Activated naive CD8-positive, alpha-beta T cell treated with anti-CD3 and anti-CD28 coated beads, Interleukin-2, amount 50 U/mL, for 24 hours (primary cell): ENCODE results near the gene ST6GALNAC3.

Experiments
- ATAC-seq: fragments of 150-1000 bp; cut with Tn5 transposase; one replicate; pipeline ENCODE4 v1.10.0; 2021
- DNase-seq: peaks from one replicate; pipeline ENCODE4 v3.0.0; 2021
- H3K27ac Mint-ChIP-seq: one replicate; pipeline ENCODE4 v1.8.0; 2021; ENCODE audit warnings: mild to moderate bottlenecking, mixed read lengths
- H3K27me3 Mint-ChIP-seq: one replicate; pipeline ENCODE4 v1.8.0; 2021; ENCODE audit warnings: mixed read lengths
- H3K36me3 Mint-ChIP-seq: one replicate; pipeline ENCODE4 v1.8.0; 2021; ENCODE audit warnings: low read depth, mixed read lengths
- H3K4me1 Mint-ChIP-seq: one replicate; pipeline ENCODE4 v1.8.0; 2021; ENCODE audit warnings: mixed read lengths
- H3K4me3 Mint-ChIP-seq: one replicate; pipeline ENCODE4 v1.8.0; 2021; ENCODE audit warnings: mild to moderate bottlenecking, moderate library complexity, mixed read lengths
- H3K9me3 Mint-ChIP-seq: one replicate; pipeline ENCODE4 v1.8.0; 2021; ENCODE audit warnings: mixed read lengths

Gene ST6GALNAC3

DNA sequence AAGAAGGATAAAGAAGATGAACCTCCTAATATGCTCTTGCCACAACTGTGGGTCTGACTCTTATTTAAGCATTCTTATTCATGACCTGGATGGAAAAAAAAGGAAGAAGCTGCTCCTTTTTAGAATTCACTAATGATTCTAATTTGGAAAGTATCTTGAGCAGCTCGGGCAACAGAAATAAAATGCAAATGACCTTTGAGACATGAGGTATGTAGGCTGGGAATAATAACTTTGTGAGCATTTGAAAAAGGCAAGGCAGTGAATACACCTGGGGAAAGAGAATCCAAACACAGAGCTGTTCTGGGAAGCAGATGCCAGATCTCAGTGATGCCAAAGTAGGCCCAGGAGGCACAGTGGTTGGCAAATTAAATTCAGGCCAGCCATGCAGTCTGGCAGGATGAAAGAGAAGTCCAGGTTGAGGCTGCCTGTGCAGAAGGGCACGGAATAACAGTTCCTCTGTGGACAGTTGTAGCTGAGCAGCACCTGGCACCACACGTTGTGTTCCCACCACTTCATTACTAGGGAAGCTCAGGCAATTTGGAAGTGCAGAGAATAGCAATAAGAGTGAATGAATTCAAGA is 471.9 kb downstream of the ST6GALNAC3 start:
- H3K27ac Mint-ChIP-seq: no peak overlapping the region
- H3K4me3 Mint-ChIP-seq: no peak overlapping the region
- H3K9me3 Mint-ChIP-seq: no peaks in the 10 kb centered on the region
- no peaks in the 10 kb centered on the region for H3K27me3 Mint-ChIP-seq
- ATAC-seq (no peak), DNase-seq (no peak)
- no peaks in the 10 kb centered on the region for H3K36me3 Mint-ChIP-seq
- H3K4me1 Mint-ChIP-seq: no peaks in the 10 kb centered on the region

DNA sequence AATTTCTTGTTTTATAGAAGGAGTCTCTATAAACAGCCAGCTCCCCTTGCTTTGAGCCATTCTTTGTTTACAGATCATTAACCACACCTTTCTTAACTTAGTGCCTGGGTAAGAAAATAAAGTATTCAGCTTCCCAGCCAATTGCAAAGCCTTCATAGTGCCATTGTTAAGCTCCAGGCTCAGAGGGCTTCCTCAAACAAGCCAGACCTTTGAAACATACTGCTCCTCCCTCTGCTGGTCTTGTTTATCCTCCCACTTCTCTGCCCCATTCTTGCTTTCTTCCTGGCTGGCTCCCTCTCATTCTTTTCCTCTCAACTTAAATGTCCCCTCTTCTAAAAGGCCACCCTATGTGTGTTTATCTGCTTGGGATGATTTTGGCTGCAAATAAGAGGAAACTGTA is 473.4 kb downstream of the ST6GALNAC3 start:
- Mint-ChIP-seq H3K4me1 (no peaks in the 10 kb centered on the region), H3K36me3 (no peaks in the 10 kb centered on the region), H3K4me3 (no peak overlapping the region), H3K27me3 (no peaks in the 10 kb centered on the region), H3K9me3 (no peaks in the 10 kb centered on the region), H3K27ac (no peak overlapping the region)
- ATAC-seq: no peak
- DNase-seq: no peak

DNA sequence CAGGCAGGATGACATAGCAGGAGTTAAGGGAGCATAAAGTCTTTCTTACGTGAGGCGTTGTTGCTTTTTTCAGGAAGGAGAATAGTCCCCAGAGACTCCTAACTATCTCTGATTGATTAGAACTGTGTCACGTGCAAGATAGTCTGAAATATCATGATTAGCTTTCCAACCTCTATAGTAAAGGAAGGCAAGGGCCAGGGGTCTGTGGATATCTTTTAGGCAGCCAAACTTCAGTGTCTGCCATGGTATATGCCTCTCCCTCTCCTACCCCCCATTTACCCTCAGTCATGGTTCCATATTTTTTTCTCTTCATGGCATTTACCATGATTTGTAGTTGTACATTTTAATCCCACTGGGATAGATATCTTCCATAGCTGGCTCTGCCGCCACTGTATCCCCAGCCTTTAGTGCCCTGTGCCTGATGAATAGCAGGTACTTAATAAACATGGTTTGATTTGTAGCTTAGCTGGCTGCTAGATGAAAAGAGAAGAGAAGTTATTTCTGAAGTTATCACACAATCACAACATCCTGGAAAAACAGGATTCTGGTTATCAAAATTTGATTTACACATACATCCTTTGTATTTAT is 474.1 kb downstream of the ST6GALNAC3 start:
- no peak overlapping the region for H3K27ac Mint-ChIP-seq
- no peaks in the 10 kb centered on the region for H3K4me1 Mint-ChIP-seq
- H3K36me3 Mint-ChIP-seq: no peaks in the 10 kb centered on the region
- DNase-seq: no peak
- H3K4me3 Mint-ChIP-seq: no peak overlapping the region
- no peaks in the 10 kb centered on the region for H3K27me3 Mint-ChIP-seq
- H3K9me3 Mint-ChIP-seq: no peaks in the 10 kb centered on the region
- no peak for ATAC-seq

DNA sequence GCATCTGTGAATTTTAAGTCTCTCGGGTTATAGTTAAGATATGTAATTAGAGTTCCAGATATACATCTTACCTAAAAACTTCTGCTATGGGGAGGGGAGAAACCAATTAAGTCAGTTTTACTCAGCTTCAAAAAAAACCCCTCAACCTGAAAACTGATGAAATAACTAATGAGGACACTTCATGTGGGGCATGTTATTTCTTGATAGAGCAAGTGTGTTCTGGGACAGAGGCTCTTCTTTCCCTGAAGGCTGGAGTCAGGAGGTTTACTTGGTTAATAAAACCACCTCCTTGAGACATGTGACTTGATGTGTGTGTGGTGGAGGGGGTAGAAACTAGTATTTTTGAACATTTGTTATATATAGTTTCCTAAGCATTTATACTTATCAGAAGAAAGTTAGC is 479.7 kb downstream of the ST6GALNAC3 start:
- Mint-ChIP-seq H3K27me3 (no peaks in the 10 kb centered on the region), H3K9me3 (no peaks in the 10 kb centered on the region), H3K36me3 (no peaks in the 10 kb centered on the region), H3K27ac (no peak overlapping the region), H3K4me3 (no peak overlapping the region), H3K4me1 (no peaks in the 10 kb centered on the region)
- DNase-seq (no peak), ATAC-seq (no peak)

DNA sequence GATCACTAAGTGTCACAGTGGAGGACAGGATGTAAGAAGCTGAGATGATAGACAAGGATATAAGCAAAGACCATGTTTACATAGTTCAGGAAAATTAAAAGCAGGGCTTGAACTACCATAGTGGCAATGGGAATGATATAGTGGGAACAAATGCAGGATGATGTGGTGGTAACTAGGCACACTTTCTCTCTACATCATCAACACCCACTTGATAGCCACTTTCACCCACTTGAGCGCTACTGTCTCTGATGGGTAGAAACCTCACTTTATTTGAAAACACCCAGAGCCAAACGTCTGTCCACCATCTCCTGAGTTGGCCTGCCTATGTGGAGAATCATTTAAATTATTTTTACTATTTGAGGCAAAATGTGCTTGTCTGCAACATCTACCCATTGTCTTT is 487.7 kb downstream of the ST6GALNAC3 start:
- no peaks in the 10 kb centered on the region for H3K36me3 Mint-ChIP-seq
- no peak for ATAC-seq
- H3K27me3 Mint-ChIP-seq: peaks cover 2% of the 10 kb centered on the region
- no peak overlapping the region for H3K27ac Mint-ChIP-seq
- no peak for DNase-seq
- H3K4me3 Mint-ChIP-seq: no peak overlapping the region
- no peaks in the 10 kb centered on the region for H3K4me1 Mint-ChIP-seq
- H3K9me3 Mint-ChIP-seq: no peaks in the 10 kb centered on the region

DNA sequence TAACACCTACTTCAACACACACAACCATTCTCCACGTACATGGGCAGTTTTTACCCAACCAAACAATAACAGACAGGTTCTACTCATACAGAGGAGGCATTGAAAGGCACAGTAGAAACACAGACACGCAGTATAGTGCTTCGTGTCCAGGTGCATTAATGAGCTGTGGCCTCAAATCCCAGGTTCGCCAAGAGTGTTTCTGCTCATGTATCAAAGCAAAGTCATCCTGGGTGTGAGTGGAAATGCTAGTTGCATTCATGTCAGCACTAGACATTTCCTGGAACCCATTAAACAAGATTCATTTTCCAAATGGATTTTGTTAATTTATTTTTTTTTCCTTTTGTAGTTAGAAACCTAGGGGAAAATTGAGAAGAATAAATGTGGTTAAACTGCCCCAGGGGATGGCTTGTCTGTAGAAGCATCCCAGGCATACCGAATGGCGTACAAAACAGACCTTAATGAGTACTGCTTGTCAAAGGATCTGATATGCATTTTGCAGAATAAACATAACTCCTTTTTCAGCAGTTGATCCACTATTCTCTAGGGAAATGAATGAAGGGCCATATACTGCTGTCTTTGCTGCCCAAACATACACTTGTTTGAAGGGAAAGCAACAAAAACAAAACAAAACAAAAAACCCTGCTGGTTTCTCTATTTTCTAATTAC is 494.2 kb downstream of the ST6GALNAC3 start:
- DNase-seq (no peak), ATAC-seq (no peak)

DNA sequence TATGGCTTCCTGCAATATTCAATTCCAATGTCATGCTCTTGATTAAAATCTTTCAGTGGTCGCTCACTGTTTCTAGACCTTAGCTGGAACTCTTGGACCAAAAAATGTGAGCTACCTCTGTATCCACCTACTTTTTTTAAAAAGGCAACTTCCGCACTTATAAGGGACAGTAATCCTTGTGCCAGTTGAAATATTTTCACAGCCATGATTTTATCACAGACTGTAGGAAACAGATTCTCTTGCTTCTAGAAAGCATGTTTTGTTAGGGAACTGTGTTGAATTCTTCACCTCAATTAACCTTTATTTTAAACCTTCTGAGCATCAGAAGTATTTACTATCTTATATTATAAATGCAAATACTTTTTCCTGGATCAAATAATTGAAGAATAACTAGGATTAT is 496.7 kb downstream of the ST6GALNAC3 start:
- H3K4me1 Mint-ChIP-seq: no peaks in the 10 kb centered on the region
- peaks cover 2% of the 10 kb centered on the region for H3K27me3 Mint-ChIP-seq
- H3K4me3 Mint-ChIP-seq: no peak overlapping the region
- no peaks in the 10 kb centered on the region for H3K36me3 Mint-ChIP-seq
- ATAC-seq: no peak
- H3K9me3 Mint-ChIP-seq: no peaks in the 10 kb centered on the region
- no peak for DNase-seq
- no peak overlapping the region for H3K27ac Mint-ChIP-seq

More for the DNA sequence above, 494.2 kb downstream of the ST6GALNAC3 start:
- Mint-ChIP-seq H3K4me1 (no peaks in the 10 kb centered on the region), H3K36me3 (no peaks in the 10 kb centered on the region), H3K4me3 (no peak overlapping the region), H3K27ac (no peak overlapping the region), H3K27me3 (peaks cover 2% of the 10 kb centered on the region), H3K9me3 (no peaks in the 10 kb centered on the region)

DNA sequence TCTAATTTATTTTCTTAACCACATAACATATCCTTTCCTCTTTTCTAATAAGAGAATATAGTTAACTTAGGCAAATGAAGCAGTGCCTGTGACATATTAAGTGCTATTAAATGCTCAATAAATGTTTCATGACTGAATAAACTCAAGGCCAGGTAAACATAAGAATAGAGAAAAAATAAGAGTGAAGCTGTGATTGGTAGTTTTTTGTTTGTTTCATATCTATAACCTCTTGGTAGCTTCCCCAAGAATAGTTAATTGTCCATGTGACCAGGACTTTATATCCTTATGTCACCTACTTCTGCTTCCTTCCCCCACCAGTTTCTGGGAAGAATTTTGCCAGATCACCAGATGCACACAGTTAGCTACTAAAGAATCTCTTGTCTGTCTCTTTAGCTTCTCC is 497.7 kb downstream of the ST6GALNAC3 start:
- DNase-seq (no peak), ATAC-seq (no peak)
- Mint-ChIP-seq H3K36me3 (no peaks in the 10 kb centered on the region), H3K9me3 (no peaks in the 10 kb centered on the region), H3K4me1 (no peaks in the 10 kb centered on the region), H3K4me3 (no peak overlapping the region), H3K27ac (no peak overlapping the region), H3K27me3 (no peaks in the 10 kb centered on the region)

DNA sequence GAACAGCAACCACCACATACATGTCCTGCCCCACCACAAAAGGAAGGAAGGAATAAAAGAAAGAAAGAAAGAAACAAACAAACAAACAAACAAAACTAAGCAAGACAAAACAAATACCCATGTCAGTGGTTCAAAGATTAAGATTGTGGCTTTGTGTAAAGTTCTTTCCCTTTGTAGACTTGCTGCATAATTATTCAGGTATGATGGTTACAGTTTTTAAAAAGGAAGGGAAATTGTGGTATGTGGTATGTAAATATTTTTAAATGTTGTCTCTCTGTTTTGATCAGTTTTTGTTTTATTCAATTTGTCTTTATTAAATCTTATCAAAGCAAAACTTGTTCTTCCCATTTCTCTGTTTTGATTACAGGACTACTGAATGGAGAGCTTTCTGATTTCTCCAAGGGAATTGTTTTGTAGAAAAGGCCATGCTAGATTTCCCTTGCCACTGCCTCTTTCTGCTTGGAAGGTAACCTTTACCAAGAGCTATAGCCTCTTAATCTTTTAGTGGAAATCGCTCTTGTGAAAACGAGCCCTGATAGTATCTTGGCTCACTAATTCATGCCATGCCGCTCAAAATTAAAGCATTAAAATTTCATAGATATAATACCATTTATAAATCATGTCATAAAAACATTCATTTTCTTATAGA is 502.5 kb downstream of the ST6GALNAC3 start:
- Mint-ChIP-seq H3K4me1 (no peaks in the 10 kb centered on the region), H3K27ac (no peak overlapping the region), H3K27me3 (no peaks in the 10 kb centered on the region), H3K4me3 (no peak overlapping the region), H3K36me3 (no peaks in the 10 kb centered on the region), H3K9me3 (no peaks in the 10 kb centered on the region)
- no peak for DNase-seq
- ATAC-seq: no peak

DNA sequence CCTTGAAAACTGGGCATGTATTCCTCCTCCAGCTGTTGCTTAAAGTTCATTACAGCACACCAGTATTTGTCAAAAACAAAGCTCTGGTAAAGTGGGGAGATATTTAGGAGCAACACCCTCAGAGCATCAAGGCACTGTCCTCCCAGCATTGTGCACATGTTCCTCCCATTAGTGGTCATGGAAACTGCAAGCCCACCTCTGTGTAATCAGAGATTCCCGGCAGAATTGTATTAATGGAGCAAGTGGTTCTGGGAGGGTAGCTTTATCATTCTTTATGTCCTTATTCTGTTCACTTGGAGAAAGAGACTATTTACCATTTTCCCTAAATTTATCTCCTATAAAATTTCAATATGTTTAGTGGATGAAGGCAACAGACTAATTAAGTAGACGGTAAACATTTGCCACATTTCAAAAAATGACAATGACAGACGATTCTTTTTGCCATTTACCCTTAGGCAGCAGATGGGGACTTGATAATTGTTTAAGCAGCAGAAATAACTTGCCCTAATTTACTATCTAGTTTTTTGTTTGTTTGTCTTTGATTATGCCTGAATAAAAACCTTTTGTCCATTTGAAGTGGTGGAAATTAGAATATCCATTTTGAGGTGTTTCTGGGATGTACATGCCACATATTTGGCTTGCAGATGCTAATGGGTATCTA is 503.1 kb downstream of the ST6GALNAC3 start:
- no peak overlapping the region for H3K4me3 Mint-ChIP-seq
- DNase-seq (no peak), ATAC-seq (no peak)
- no peaks in the 10 kb centered on the region for H3K36me3 Mint-ChIP-seq
- no peaks in the 10 kb centered on the region for H3K27me3 Mint-ChIP-seq
- H3K27ac Mint-ChIP-seq: no peak overlapping the region
- H3K4me1 Mint-ChIP-seq: no peaks in the 10 kb centered on the region
- no peaks in the 10 kb centered on the region for H3K9me3 Mint-ChIP-seq

DNA sequence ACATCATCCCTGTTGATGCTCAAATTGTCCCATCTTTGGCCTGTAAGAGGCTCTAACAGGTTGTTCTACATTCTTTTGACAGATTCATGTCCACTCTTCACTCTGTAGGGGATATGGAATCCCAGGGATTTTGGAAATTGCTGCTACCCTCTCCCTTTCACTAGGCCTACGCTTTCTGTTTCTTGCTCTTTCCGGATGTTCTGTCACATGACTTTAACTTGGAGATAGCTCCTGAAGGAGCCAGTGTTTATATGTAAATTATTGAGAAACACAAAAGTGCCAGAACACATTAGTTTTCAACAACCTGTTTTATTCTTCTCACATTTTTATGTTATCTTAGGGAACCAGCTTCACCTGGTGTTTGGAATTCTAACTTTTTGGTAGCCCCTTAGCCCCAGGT is 505.7 kb downstream of the ST6GALNAC3 start:
- no peak for DNase-seq
- no peak overlapping the region for H3K4me3 Mint-ChIP-seq
- H3K9me3 Mint-ChIP-seq: no peaks in the 10 kb centered on the region
- H3K4me1 Mint-ChIP-seq: no peaks in the 10 kb centered on the region
- H3K27ac Mint-ChIP-seq: no peak overlapping the region
- H3K36me3 Mint-ChIP-seq: no peaks in the 10 kb centered on the region
- ATAC-seq: no peak
- no peaks in the 10 kb centered on the region for H3K27me3 Mint-ChIP-seq

DNA sequence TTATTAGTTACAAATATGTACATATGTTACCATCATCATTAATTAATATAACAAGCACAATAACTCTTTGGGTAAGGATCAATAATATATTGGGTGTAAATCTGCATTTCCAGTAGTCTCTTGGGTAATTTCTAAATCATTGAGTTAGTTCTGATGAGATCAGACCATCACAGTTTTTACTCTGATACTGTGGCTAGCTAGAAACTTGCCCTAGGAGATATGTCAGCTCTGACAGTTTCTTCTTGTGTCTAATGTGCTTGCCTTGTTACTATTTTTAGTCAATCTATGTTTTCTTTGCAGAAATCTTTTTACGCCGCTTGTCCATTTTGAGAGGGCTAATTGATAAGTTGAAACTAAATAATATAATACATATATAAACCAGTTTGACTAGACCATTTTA is 507.2 kb downstream of the ST6GALNAC3 start:
- DNase-seq: no peak
- Mint-ChIP-seq H3K4me1 (no peaks in the 10 kb centered on the region), H3K4me3 (no peak overlapping the region), H3K36me3 (no peaks in the 10 kb centered on the region), H3K27me3 (no peaks in the 10 kb centered on the region), H3K27ac (no peak overlapping the region), H3K9me3 (no peaks in the 10 kb centered on the region)
- no peak for ATAC-seq

DNA sequence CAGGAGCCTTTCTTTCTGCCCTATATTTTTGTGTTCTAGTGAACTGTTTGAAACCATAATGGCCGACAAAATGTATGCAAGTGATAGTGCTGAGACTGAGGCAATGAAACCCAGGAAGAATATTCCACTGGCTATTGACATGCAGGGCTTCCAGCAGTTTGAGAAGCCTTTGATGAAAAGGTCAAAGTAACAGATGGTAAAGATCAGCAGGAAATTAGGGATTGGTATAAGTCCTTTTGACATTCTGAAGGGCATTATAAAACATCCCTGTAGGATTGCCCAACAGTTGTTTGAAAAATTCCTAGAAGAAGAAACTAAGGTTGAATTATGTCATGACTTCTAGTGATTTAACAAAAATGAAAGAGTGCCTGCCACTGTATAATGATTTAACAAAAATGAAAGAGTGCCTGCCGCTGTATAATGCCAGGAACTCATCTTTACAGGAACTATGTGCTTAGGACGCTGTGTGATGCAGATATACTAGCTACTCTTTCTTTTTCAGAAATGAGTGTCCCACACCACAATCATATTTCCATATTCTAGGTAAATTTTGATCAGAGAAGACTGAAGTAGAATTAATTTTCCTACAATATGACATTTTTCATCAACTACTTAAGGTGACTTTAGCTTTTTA is 508.8 kb downstream of the ST6GALNAC3 start:
- DNase-seq: no peak
- no peak overlapping the region for H3K27ac Mint-ChIP-seq
- H3K27me3 Mint-ChIP-seq: no peaks in the 10 kb centered on the region
- no peak overlapping the region for H3K4me3 Mint-ChIP-seq
- no peak for ATAC-seq
- H3K4me1 Mint-ChIP-seq: no peaks in the 10 kb centered on the region
- no peaks in the 10 kb centered on the region for H3K9me3 Mint-ChIP-seq
- H3K36me3 Mint-ChIP-seq: no peaks in the 10 kb centered on the region

DNA sequence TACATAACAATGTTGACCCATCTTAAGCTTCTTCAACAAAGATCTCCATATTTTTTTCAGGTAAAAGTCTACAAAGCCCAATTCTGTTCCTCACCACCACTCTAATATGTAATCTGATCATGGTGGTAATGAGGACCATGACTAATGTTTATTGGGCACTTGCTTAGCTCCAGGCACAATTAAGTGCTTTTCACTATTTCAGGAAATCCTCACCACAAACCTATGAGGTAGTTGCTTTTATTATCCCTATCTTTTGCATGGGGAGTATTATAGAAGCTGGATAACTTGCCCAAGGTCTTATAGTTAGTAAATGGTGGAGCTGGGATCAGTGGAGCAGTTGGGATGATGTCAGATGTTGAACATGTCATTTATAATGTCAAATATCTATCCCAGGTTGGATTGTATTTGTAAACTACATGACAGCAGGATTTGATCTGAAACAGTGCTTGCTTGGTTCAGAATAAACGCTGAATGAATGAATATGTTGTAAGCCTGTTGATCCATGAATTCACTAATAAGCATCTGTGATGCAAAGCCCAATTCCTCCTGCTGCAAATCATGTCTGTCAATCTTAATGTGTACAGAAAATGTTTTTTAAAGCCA is 509.4 kb downstream of the ST6GALNAC3 start:
- Mint-ChIP-seq H3K9me3 (no peaks in the 10 kb centered on the region), H3K4me3 (no peak overlapping the region), H3K4me1 (no peaks in the 10 kb centered on the region), H3K36me3 (no peaks in the 10 kb centered on the region), H3K27me3 (no peaks in the 10 kb centered on the region), H3K27ac (no peak overlapping the region)
- ATAC-seq (no peak), DNase-seq (no peak)
